Stimulated activated naive CD8-positive, alpha-beta T cell treated with anti-CD3 and anti-CD28 coated beads, Interleukin-15, amount 100 ng/mL, for 72 hours (primary cell): ENCODE data around the gene CEP152.

Experiments used
- ATAC-seq: fragments of 150-1000 bp; cut with Tn5 transposase; 2 replicates; pipeline ENCODE4 v1.10.0; 2021; ENCODE audit warnings: mild to moderate bottlenecking, moderate library complexity
- DNase-seq, 2 donors: peaks; one replicate each; pipeline ENCODE4 v3.0.0; 2021 to 2022
- H3K27ac Mint-ChIP-seq, 2 donors: one replicate each; pipeline ENCODE4 v1.8.0; 2022; ENCODE audit warnings: mild to moderate bottlenecking in 2 of 2, mixed read lengths in 2 of 2, moderate library complexity in 2 of 2
- H3K27me3 Mint-ChIP-seq: one replicate; pipeline ENCODE4 v1.8.0; 2022; ENCODE audit warnings: mixed read lengths
- H3K4me1 Mint-ChIP-seq: one replicate; pipeline ENCODE4 v1.8.0; 2022; ENCODE audit warnings: mild to moderate bottlenecking, mixed read lengths
- H3K4me3 Mint-ChIP-seq, 2 donors: one replicate each; pipeline ENCODE4 v1.8.0; 2022; ENCODE audit warnings: mild to moderate bottlenecking in 2 of 2, mixed read lengths in 2 of 2, moderate library complexity in 1 of 2
- H3K9me3 Mint-ChIP-seq, 2 donors: one replicate each; pipeline ENCODE4 v1.8.0; 2022; ENCODE audit warnings: mixed read lengths in 2 of 2

CEP152 gene

GRCh38 chr15:48761393-48762158, 49.3 kb downstream of the CEP152 start:
- no peaks in the 10 kb centered on the region for H3K27me3 Mint-ChIP-seq
- H3K9me3 Mint-ChIP-seq = no peaks in the 10 kb centered on the region
- no peak for ATAC-seq

GRCh38 chr15:48759921-48760320, 50.9 kb downstream of the CEP152 start:
- Mint-ChIP-seq H3K27me3 (no peaks in the 10 kb centered on the region), H3K9me3 (no peaks in the 10 kb centered on the region), H3K4me3 (no peak overlapping the region), H3K4me1 (no peaks in the 10 kb centered on the region), H3K27ac (peak overlapping the region; percentile 3 to 12)
- no peak for ATAC-seq
- DNase-seq = no peak

More at GRCh38 chr15:48761393-48762158, 49.3 kb downstream of the CEP152 start:
- no peak for DNase-seq
- Mint-ChIP-seq H3K4me1 (no peaks in the 10 kb centered on the region), H3K4me3 (no peak overlapping the region), H3K27ac (no peak overlapping the region)

- H3K27me3 Mint-ChIP-seq = no peaks in the 10 kb centered on the region
- H3K4me1 Mint-ChIP-seq = no peaks in the 10 kb centered on the region
- ATAC-seq (no peak), DNase-seq (no peak)
- H3K9me3 Mint-ChIP-seq = no peaks in the 10 kb centered on the region
- no peak overlapping the region for H3K4me3 Mint-ChIP-seq
- H3K27ac Mint-ChIP-seq = no peak overlapping the region
These were observed 53.2 kb downstream of the CEP152 start for GRCh38 chr15:48757661-48758060.

GRCh38 chr15:48754011-48754410, 56.9 kb downstream of the CEP152 start:
- no peaks in the 10 kb centered on the region for H3K9me3 Mint-ChIP-seq
- no peak for DNase-seq
- no peak for ATAC-seq
- H3K27ac Mint-ChIP-seq = no peak overlapping the region
- H3K27me3 Mint-ChIP-seq = no peaks in the 10 kb centered on the region
- no peak overlapping the region for H3K4me3 Mint-ChIP-seq
- no peaks in the 10 kb centered on the region for H3K4me1 Mint-ChIP-seq

- Mint-ChIP-seq H3K27me3 (no peaks in the 10 kb centered on the region), H3K9me3 (no peaks in the 10 kb centered on the region), H3K4me1 (no peaks in the 10 kb centered on the region), H3K4me3 (no peak overlapping the region), H3K27ac (no peak overlapping the region)
- ATAC-seq (no peak), DNase-seq (no peak)
These were observed 59.3 kb downstream of the CEP152 start for GRCh38 chr15:48751595-48751994.

GRCh38 chr15:48748535-48748934, 62.3 kb downstream of the CEP152 start:
- no peak for DNase-seq
- H3K27me3 Mint-ChIP-seq = no peaks in the 10 kb centered on the region

GRCh38 chr15:48733615-48734014, 77.3 kb downstream of the CEP152 start:
- H3K27me3 Mint-ChIP-seq = no peaks in the 10 kb centered on the region
- DNase-seq = no peak
- no peaks in the 10 kb centered on the region for H3K4me1 Mint-ChIP-seq
- no peak overlapping the region for H3K27ac Mint-ChIP-seq
- H3K4me3 Mint-ChIP-seq = no peak overlapping the region
- peaks cover 0 to 5% of the 10 kb centered on the region in 2 donors for H3K9me3 Mint-ChIP-seq
- ATAC-seq = no peak

More at GRCh38 chr15:48748535-48748934, 62.3 kb downstream of the CEP152 start:
- Mint-ChIP-seq H3K4me3 (no peak overlapping the region), H3K9me3 (no peaks in the 10 kb centered on the region), H3K4me1 (no peaks in the 10 kb centered on the region), H3K27ac (no peak overlapping the region)
- no peak for ATAC-seq

- Mint-ChIP-seq H3K4me3 (no peak overlapping the region), H3K27me3 (no peaks in the 10 kb centered on the region), H3K9me3 (peaks cover 0 to 5% of the 10 kb centered on the region in 2 donors), H3K27ac (no peak overlapping the region), H3K4me1 (no peaks in the 10 kb centered on the region)
- ATAC-seq = no peak
- no peak for DNase-seq
These were observed 80.4 kb downstream of the CEP152 start for GRCh38 chr15:48730506-48730905.

- Mint-ChIP-seq H3K4me1 (no peaks in the 10 kb centered on the region), H3K4me3 (no peak overlapping the region), H3K27ac (no peak overlapping the region), H3K27me3 (no peaks in the 10 kb centered on the region), H3K9me3 (no peaks in the 10 kb centered on the region)
- ATAC-seq (no peak), DNase-seq (no peak)
These were observed 86.9 kb downstream of the CEP152 start for GRCh38 chr15:48723969-48724368.

- ATAC-seq (no peak), DNase-seq (no peak)
- Mint-ChIP-seq H3K4me3 (no peak overlapping the region), H3K9me3 (no peaks in the 10 kb centered on the region), H3K4me1 (no peaks in the 10 kb centered on the region), H3K27ac (peak overlapping the region in 1 of 2 donors; percentile 7), H3K27me3 (no peaks in the 10 kb centered on the region)
These were observed 87.9 kb downstream of the CEP152 start for GRCh38 chr15:48722764-48723661.

GRCh38 chr15:48721061-48721810, 89.6 kb downstream of the CEP152 start:
- H3K27ac Mint-ChIP-seq = no peak overlapping the region
- no peaks in the 10 kb centered on the region for H3K4me1 Mint-ChIP-seq
- no peak overlapping the region for H3K4me3 Mint-ChIP-seq
- ATAC-seq (no peak), DNase-seq (no peak)
- H3K27me3 Mint-ChIP-seq = no peaks in the 10 kb centered on the region
- H3K9me3 Mint-ChIP-seq = peaks cover 1 to 7% of the 10 kb centered on the region in 2 donors

GRCh38 chr15:48720646-48721045, 90.2 kb downstream of the CEP152 start:
- DNase-seq (no peak), ATAC-seq (no peak)
- H3K4me3 Mint-ChIP-seq = no peak overlapping the region
- no peak overlapping the region for H3K27ac Mint-ChIP-seq
- H3K9me3 Mint-ChIP-seq = peaks cover 7 to 13% of the 10 kb centered on the region in 2 donors
- H3K4me1 Mint-ChIP-seq = no peaks in the 10 kb centered on the region
- H3K27me3 Mint-ChIP-seq = no peaks in the 10 kb centered on the region

GRCh38 chr15:48719668-48720067, 91.2 kb downstream of the CEP152 start:
- peaks cover 11 to 19% of the 10 kb centered on the region in 2 donors for H3K9me3 Mint-ChIP-seq
- H3K4me1 Mint-ChIP-seq = no peaks in the 10 kb centered on the region
- no peak for DNase-seq
- H3K27me3 Mint-ChIP-seq = no peaks in the 10 kb centered on the region
- ATAC-seq = no peak
- H3K4me3 Mint-ChIP-seq = no peak overlapping the region
- H3K27ac Mint-ChIP-seq = no peak overlapping the region

GRCh38 chr15:48718646-48719045, 92.2 kb downstream of the CEP152 start:
- Mint-ChIP-seq H3K4me3 (no peak overlapping the region), H3K27ac (no peak overlapping the region), H3K4me1 (no peaks in the 10 kb centered on the region), H3K9me3 (peaks cover 11 to 19% of the 10 kb centered on the region in 2 donors), H3K27me3 (no peaks in the 10 kb centered on the region)
- ATAC-seq (no peak), DNase-seq (no peak)

- Mint-ChIP-seq H3K4me3 (no peak overlapping the region), H3K27me3 (no peaks in the 10 kb centered on the region), H3K27ac (no peak overlapping the region), H3K4me1 (no peaks in the 10 kb centered on the region), H3K9me3 (peaks cover 11 to 23% of the 10 kb centered on the region in 2 donors)
- no peak for DNase-seq
- ATAC-seq = no peak
These were observed 93.4 kb downstream of the CEP152 start for GRCh38 chr15:48717458-48717857.
